Breast epithelium (tissue), 3 donors: ENCODE data around the gene PIAS1.

ENCODE experiments used
- CTCF ChIP-seq, 3 donors: fragments of 450-650 bp; IDR thresholded peaks; one replicate each; pipeline ENCODE4 v1.5.1; 2016 to 2017; ENCODE audit warnings: antibody characterized with exemption in 3 of 3, mild to moderate bottlenecking in 3 of 3, moderate library complexity in 3 of 3
- POLR2A ChIP-seq: fragments of 450-650 bp; IDR thresholded peaks from one replicate; pipeline ENCODE4 v1.6.1; 2016; ENCODE audit warnings: antibody characterized with exemption, mild to moderate bottlenecking, moderate library complexity

GRCh38 chr15:68200016-68200861 lies 146.1 kb downstream of the PIAS1 start:
- no peak for TF ChIP-seq CTCF (IDR thresholded peaks at IDR 0.05)
- no peak for TF ChIP-seq POLR2A
